ENCODE measurements around the gene RPS6KA6.

Gene RPS6KA6

GRCh38 chrX:84188320-84188834 is 378 bp upstream of the RPS6KA6 start:
- Histone ChIP-seq H3K4me3 (ENCODE audit: low read length) (peak overlapping the region; percentile 34), H3K4me1 (ENCODE audit: control insufficient read depth, insufficient read depth, low read length) (no peaks in the 10 kb centered on the region), H3K27ac (ENCODE audit: low read depth, low read length) (no peak overlapping the region), H3K27me3 (ENCODE audit: control insufficient read depth, insufficient read depth, low read length) (no peaks in the 10 kb centered on the region), H3K36me3 (ENCODE audit: control insufficient read depth, insufficient read depth, low read length) (no peaks in the 10 kb centered on the region), H3K9ac (ENCODE audit: low read length) (no peak overlapping the region)

- H3K4me3 ChIP-seq (ENCODE audit: low read length) = peak overlapping the region; percentile 68
- no peaks in the 10 kb centered on the region for H3K4me1 ChIP-seq (ENCODE audit: control insufficient read depth, insufficient read depth, low read length)
- peak overlapping the region; percentile 36 for H3K9ac ChIP-seq (ENCODE audit: low read length)
- H3K36me3 ChIP-seq (ENCODE audit: control insufficient read depth, insufficient read depth, low read length) = no peaks in the 10 kb centered on the region
- no peak overlapping the region for H3K27ac ChIP-seq (ENCODE audit: low read depth, low read length)
- H3K27me3 ChIP-seq (ENCODE audit: control insufficient read depth, insufficient read depth, low read length) = no peaks in the 10 kb centered on the region
Observed at GRCh38 chrX:84186603-84187532, 1.1 kb downstream of the RPS6KA6 start.

- H3K27ac ChIP-seq (ENCODE audit: low read depth, low read length) = no peak overlapping the region
- H3K9ac ChIP-seq (ENCODE audit: low read length) = no peak overlapping the region
- H3K36me3 ChIP-seq (ENCODE audit: control insufficient read depth, insufficient read depth, low read length) = no peaks in the 10 kb centered on the region
- H3K27me3 ChIP-seq (ENCODE audit: control insufficient read depth, insufficient read depth, low read length) = no peaks in the 10 kb centered on the region
- no peak overlapping the region for H3K4me3 ChIP-seq (ENCODE audit: low read length)
- H3K4me1 ChIP-seq (ENCODE audit: control insufficient read depth, insufficient read depth, low read length) = no peaks in the 10 kb centered on the region
Observed at GRCh38 chrX:84182516-84182915, 5.5 kb downstream of the RPS6KA6 start.

- H3K36me3 ChIP-seq (ENCODE audit: control insufficient read depth, insufficient read depth, low read length) = no peaks in the 10 kb centered on the region
- no peak overlapping the region for H3K9ac ChIP-seq (ENCODE audit: low read length)
- no peak overlapping the region for H3K27ac ChIP-seq (ENCODE audit: low read depth, low read length)
- H3K4me3 ChIP-seq (ENCODE audit: low read length) = no peak overlapping the region
- no peaks in the 10 kb centered on the region for H3K27me3 ChIP-seq (ENCODE audit: control insufficient read depth, insufficient read depth, low read length)
- H3K4me1 ChIP-seq (ENCODE audit: control insufficient read depth, insufficient read depth, low read length) = no peaks in the 10 kb centered on the region
Observed at GRCh38 chrX:84175958-84176357, 12.0 kb downstream of the RPS6KA6 start.

GRCh38 chrX:84175274-84175673 is 12.7 kb downstream of the RPS6KA6 start:
- no peak overlapping the region for H3K27ac ChIP-seq (ENCODE audit: low read depth, low read length)
- no peak overlapping the region for H3K9ac ChIP-seq (ENCODE audit: low read length)

GRCh38 chrX:84174348-84174747 is 13.7 kb downstream of the RPS6KA6 start:
- no peaks in the 10 kb centered on the region for H3K36me3 ChIP-seq (ENCODE audit: control insufficient read depth, insufficient read depth, low read length)
- no peak overlapping the region for H3K9ac ChIP-seq (ENCODE audit: low read length)
- H3K27me3 ChIP-seq (ENCODE audit: control insufficient read depth, insufficient read depth, low read length) = no peaks in the 10 kb centered on the region
- H3K27ac ChIP-seq (ENCODE audit: low read depth, low read length) = no peak overlapping the region
- no peaks in the 10 kb centered on the region for H3K4me1 ChIP-seq (ENCODE audit: control insufficient read depth, insufficient read depth, low read length)
- no peak overlapping the region for H3K4me3 ChIP-seq (ENCODE audit: low read length)

More at GRCh38 chrX:84175274-84175673, 12.7 kb downstream of the RPS6KA6 start:
- Histone ChIP-seq H3K4me1 (ENCODE audit: control insufficient read depth, insufficient read depth, low read length) (no peaks in the 10 kb centered on the region), H3K27me3 (ENCODE audit: control insufficient read depth, insufficient read depth, low read length) (no peaks in the 10 kb centered on the region), H3K36me3 (ENCODE audit: control insufficient read depth, insufficient read depth, low read length) (no peaks in the 10 kb centered on the region), H3K4me3 (ENCODE audit: low read length) (no peak overlapping the region)

- Histone ChIP-seq H3K9ac (ENCODE audit: low read length) (no peak overlapping the region), H3K27ac (ENCODE audit: low read depth, low read length) (no peak overlapping the region), H3K4me3 (ENCODE audit: low read length) (no peak overlapping the region), H3K27me3 (ENCODE audit: control insufficient read depth, insufficient read depth, low read length) (no peaks in the 10 kb centered on the region), H3K4me1 (ENCODE audit: control insufficient read depth, insufficient read depth, low read length) (no peaks in the 10 kb centered on the region), H3K36me3 (ENCODE audit: control insufficient read depth, insufficient read depth, low read length) (no peaks in the 10 kb centered on the region)
Observed at GRCh38 chrX:84170931-84171330, 17.1 kb downstream of the RPS6KA6 start.

GRCh38 chrX:84168574-84168973 is 19.4 kb downstream of the RPS6KA6 start:
- Histone ChIP-seq H3K36me3 (ENCODE audit: control insufficient read depth, insufficient read depth, low read length) (no peaks in the 10 kb centered on the region), H3K4me3 (ENCODE audit: low read length) (no peak overlapping the region), H3K4me1 (ENCODE audit: control insufficient read depth, insufficient read depth, low read length) (no peaks in the 10 kb centered on the region), H3K27ac (ENCODE audit: low read depth, low read length) (no peak overlapping the region), H3K9ac (ENCODE audit: low read length) (no peak overlapping the region), H3K27me3 (ENCODE audit: control insufficient read depth, insufficient read depth, low read length) (no peaks in the 10 kb centered on the region)

- Histone ChIP-seq H3K9ac (ENCODE audit: low read length) (no peak overlapping the region), H3K27ac (ENCODE audit: low read depth, low read length) (no peak overlapping the region)
Observed at GRCh38 chrX:84168095-84168494, 19.9 kb downstream of the RPS6KA6 start.

GRCh38 chrX:84165711-84166110 is 22.3 kb downstream of the RPS6KA6 start:
- Histone ChIP-seq H3K4me1 (ENCODE audit: control insufficient read depth, insufficient read depth, low read length) (no peaks in the 10 kb centered on the region), H3K36me3 (ENCODE audit: control insufficient read depth, insufficient read depth, low read length) (no peaks in the 10 kb centered on the region), H3K4me3 (ENCODE audit: low read length) (no peak overlapping the region), H3K9ac (ENCODE audit: low read length) (no peak overlapping the region), H3K27me3 (ENCODE audit: control insufficient read depth, insufficient read depth, low read length) (no peaks in the 10 kb centered on the region), H3K27ac (ENCODE audit: low read depth, low read length) (no peak overlapping the region)

More at GRCh38 chrX:84168095-84168494, 19.9 kb downstream of the RPS6KA6 start:
- Histone ChIP-seq H3K4me1 (ENCODE audit: control insufficient read depth, insufficient read depth, low read length) (no peaks in the 10 kb centered on the region), H3K27me3 (ENCODE audit: control insufficient read depth, insufficient read depth, low read length) (no peaks in the 10 kb centered on the region), H3K36me3 (ENCODE audit: control insufficient read depth, insufficient read depth, low read length) (no peaks in the 10 kb centered on the region), H3K4me3 (ENCODE audit: low read length) (no peak overlapping the region)

GRCh38 chrX:84162401-84162800 is 25.6 kb downstream of the RPS6KA6 start:
- Histone ChIP-seq H3K27me3 (ENCODE audit: control insufficient read depth, insufficient read depth, low read length) (no peaks in the 10 kb centered on the region), H3K36me3 (ENCODE audit: control insufficient read depth, insufficient read depth, low read length) (no peaks in the 10 kb centered on the region), H3K4me3 (ENCODE audit: low read length) (no peak overlapping the region), H3K9ac (ENCODE audit: low read length) (no peak overlapping the region), H3K27ac (ENCODE audit: low read depth, low read length) (no peak overlapping the region), H3K4me1 (ENCODE audit: control insufficient read depth, insufficient read depth, low read length) (no peaks in the 10 kb centered on the region)

- H3K27me3 ChIP-seq (ENCODE audit: control insufficient read depth, insufficient read depth, low read length) = no peaks in the 10 kb centered on the region
- H3K9ac ChIP-seq (ENCODE audit: low read length) = no peak overlapping the region
- H3K4me3 ChIP-seq (ENCODE audit: low read length) = no peak overlapping the region
- H3K4me1 ChIP-seq (ENCODE audit: control insufficient read depth, insufficient read depth, low read length) = no peaks in the 10 kb centered on the region
- H3K27ac ChIP-seq (ENCODE audit: low read depth, low read length) = no peak overlapping the region
- no peaks in the 10 kb centered on the region for H3K36me3 ChIP-seq (ENCODE audit: control insufficient read depth, insufficient read depth, low read length)
Observed at GRCh38 chrX:84161641-84162040, 26.4 kb downstream of the RPS6KA6 start.

GRCh38 chrX:84160736-84161135 is 27.3 kb downstream of the RPS6KA6 start:
- no peak overlapping the region for H3K9ac ChIP-seq (ENCODE audit: low read length)
- H3K27me3 ChIP-seq (ENCODE audit: control insufficient read depth, insufficient read depth, low read length) = no peaks in the 10 kb centered on the region
- no peaks in the 10 kb centered on the region for H3K36me3 ChIP-seq (ENCODE audit: control insufficient read depth, insufficient read depth, low read length)

More at GRCh38 chrX:84160736-84161135, 27.3 kb downstream of the RPS6KA6 start:
- Histone ChIP-seq H3K27ac (ENCODE audit: low read depth, low read length) (no peak overlapping the region), H3K4me3 (ENCODE audit: low read length) (no peak overlapping the region), H3K4me1 (ENCODE audit: control insufficient read depth, insufficient read depth, low read length) (no peaks in the 10 kb centered on the region)
